IPS-NIHi7 (cell line): Measurements from ENCODE around the gene PIGQ.

Experiments used
- DNase-seq: peaks from one replicate; pipeline ENCODE4 v3.0.0; 2012; ENCODE audit warnings: mixed read lengths; ENCODE audit errors: extremely low spot score

Gene PIGQ

DNA sequence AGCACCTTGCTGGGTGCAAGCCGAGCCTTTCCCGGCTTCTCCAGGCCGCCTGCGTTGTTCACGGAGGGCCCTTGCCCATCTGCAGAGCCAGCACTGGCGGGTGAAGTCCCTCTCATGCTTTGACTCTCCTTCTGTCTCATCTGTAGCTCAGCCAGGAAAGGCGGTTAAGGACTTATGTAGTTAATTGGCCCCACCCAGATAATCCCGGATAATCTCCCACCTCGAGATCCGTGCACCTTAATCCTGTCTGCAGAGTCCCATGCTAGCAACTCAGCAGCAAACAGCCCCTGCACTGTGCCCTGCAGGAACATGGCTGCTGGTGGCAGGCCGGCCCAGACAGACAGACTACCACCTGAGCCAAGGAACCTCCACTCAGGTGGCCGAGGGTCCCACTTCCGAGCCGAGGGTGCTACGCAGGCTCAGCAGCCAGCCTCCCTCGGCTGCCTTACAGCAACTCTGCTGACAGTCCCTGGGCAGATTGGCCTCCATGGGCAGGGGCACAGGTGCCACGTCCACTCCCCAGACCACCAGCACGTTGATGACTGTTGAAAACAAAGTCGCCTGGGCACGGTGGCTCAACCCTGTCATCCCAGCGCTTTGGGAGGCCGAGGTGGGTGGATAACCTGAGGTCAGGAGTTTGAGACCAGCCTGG, 37.0 kb downstream of the PIGQ start:
- DNase-seq: no peak

DNA sequence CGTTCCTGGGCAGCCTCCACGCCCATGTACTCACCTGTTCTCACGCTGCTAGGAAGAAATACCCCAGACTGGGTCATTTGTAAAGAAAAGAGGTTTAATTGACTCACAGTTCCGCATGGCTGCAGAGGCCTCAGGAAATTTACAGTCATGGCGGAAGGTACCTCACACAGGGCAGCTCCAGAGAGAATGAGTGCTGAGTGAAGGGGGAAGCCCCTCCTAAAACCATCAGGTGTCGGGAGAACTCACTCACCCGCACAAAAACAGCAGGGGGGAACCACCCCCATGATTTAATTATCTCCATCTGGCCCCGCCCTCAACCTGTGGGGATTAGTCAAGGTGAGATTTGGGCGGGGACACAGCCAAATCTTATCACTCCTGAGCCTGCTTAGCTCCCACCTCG, 38.3 kb downstream of the PIGQ start:
- no peak for DNase-seq

- DNase-seq: no peak
These were observed 39.5 kb downstream of the PIGQ start for GRCh38 chr16:609316-609715.

- no peak for DNase-seq
These were observed 40.2 kb downstream of the PIGQ start for GRCh38 chr16:609984-610383.

- DNase-seq: peak; percentile 92
These were observed 41.0 kb downstream of the PIGQ start for GRCh38 chr16:610513-611381.

- no peak for DNase-seq
These were observed 45.4 kb downstream of the PIGQ start for GRCh38 chr16:615122-615521.

DNA sequence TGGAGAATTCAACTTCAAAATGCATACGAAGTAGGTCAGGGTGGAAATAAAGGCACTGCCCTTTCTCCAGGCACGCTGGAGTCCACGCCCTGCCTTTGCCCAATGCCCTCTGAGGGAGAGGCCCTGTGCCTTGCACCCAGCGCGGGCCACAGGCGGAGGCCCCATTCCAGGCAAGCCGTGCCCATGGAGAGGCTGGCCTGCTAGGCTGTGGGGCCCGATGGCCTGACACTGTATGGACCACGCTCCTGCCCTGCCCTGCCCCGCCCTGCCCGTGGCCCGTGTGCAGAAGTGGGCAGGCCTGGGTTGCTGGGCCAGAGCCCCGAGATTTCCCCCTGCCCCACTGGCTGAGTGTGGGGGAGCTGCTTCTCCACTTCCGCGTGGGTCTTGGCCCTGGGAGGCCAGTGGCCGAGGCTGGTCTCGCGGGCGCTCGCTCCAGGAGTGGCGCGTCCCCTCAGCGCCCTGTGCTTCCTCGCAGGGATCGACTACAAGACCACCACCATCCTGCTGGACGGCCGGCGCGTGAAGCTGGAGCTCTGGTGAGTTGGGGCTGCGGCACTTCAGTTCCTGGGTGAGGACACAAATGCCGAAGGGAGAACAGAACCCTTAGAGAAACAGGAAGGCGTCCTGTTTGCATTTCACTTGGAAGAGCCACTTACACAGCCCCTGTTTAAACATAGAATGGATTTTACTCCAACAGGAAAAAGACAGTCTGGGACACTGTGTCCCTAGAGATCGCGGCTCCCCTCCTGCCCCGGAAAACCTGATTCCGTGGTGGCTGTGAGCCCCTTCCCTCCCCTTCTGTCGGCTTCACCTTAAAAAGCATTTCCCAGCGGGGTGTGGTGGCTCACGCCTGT, 47.2 kb downstream of the PIGQ start:
- no peak for DNase-seq

DNA sequence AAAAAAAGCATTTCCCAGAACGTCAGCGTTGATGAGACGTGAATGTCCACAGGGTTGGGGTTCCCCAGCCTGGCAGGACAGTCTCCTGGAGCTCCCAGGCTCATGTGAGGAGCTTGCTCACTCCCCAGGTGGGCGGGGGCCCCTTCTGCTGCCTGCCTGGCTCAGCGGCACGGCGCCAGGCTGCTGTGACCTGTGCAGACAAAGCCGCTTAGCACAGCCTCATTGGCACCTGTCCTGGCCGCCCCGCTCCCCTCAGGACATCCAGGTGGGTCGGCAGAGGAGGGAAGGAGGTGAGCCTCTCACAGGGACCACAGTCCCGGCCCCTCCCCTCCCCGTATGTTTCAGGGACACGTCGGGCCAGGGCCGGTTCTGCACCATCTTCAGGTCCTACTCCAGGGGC, 48.1 kb downstream of the PIGQ start:
- no peak for DNase-seq

GRCh38 chr16:619476-620100, 49.8 kb downstream of the PIGQ start:
- DNase-seq: no peak

DNA sequence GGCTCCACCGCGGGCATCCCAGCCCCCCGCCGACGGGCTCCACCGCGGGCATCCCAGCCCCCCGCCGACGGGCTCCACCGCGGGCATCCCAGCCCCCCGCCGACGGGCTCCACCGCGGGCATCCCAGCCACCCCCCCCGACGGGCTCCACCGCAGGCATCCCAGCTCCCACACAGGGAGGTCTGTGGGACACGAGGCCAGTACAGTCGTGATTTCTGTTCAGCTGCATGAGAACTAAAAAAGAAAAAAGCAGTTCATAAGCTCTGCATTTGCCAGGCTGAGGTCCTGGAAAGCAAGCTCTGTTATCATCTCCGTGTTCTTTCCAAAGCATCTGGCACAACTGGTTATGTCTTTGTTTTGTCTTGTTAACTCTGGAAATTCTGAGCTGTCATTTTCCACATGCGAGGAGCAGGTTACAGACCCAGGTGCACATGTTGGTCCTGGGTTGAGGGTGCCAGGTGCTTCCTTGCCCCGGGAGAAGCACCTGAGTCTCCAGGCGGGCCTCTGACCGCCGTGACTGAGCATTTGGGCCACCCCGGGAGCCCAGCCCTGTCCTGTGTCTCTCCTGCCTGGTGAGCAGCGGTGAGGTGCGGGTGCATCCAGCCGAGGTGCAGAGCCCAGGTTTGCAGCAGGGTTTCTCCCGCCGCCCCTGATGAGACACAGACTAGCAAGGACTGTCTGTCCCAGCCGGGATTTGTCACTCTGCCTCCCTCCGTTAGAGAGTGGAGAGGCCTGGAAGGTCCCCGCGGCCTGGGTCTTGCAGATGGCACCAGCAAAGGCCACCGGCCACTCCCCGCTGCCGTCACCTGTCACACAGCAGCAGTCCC, 51.1 kb downstream of the PIGQ start:
- DNase-seq: no peak

DNA sequence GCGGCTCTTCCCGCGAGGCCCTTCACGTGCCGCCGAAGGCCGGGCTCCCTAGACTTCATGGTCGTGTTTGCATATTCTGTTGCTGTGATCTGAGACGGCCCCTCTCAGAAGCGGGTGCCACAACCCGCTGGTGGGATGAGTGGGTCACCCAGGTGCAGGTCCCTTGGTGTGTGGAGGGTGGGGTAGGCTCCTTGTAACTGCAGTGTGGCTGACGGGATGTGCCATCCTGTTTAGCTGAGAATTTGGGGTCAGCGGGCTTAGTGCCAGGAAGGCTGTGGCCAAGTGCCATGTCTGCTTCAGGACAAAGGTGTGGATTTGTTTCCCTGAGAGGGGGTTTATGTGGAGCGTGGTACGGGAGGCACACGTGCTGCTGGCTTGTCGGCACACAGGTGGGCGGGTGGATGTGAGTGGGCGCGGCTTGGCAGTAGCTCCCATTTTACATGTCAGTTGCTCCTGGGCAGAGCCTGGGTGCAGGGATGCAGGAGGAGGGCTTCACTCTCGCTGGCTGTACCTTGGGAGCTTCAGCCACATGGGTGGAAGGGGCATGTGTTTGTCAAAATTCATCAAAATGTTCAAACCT, 51.8 kb downstream of the PIGQ start:
- DNase-seq: no peak

GRCh38 chr16:622920-623280, 53.1 kb downstream of the PIGQ start:
- DNase-seq: no peak

DNA sequence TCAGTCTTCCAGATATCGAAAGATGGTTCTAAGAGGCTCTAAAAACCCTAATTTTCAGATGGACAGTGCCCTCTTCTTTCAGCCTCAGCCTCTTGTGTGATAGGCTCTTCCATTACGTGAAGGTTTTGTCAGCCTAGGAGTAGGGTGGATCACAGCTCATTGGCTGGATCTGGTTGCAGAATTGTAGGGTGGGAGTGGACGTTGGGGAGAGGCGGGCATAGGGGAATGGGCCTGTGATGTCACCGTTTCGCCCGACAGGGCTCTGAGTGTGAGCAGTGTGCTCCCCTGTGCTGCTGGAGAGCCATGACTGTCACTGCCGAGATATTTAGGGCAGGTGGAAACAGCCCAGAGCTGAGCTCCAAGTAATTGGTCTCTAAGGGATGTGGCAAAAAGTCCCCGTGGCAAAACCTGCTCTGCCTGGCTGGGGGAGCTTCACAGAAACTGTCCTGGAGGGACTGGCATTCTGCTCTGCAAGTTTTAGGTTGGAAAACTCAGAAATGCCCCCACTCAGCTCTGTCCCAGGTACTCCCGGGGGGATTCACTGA, 54.8 kb downstream of the PIGQ start:
- no peak for DNase-seq

GRCh38 chr16:625117-625976, 55.6 kb downstream of the PIGQ start:
- no peak for DNase-seq

DNA sequence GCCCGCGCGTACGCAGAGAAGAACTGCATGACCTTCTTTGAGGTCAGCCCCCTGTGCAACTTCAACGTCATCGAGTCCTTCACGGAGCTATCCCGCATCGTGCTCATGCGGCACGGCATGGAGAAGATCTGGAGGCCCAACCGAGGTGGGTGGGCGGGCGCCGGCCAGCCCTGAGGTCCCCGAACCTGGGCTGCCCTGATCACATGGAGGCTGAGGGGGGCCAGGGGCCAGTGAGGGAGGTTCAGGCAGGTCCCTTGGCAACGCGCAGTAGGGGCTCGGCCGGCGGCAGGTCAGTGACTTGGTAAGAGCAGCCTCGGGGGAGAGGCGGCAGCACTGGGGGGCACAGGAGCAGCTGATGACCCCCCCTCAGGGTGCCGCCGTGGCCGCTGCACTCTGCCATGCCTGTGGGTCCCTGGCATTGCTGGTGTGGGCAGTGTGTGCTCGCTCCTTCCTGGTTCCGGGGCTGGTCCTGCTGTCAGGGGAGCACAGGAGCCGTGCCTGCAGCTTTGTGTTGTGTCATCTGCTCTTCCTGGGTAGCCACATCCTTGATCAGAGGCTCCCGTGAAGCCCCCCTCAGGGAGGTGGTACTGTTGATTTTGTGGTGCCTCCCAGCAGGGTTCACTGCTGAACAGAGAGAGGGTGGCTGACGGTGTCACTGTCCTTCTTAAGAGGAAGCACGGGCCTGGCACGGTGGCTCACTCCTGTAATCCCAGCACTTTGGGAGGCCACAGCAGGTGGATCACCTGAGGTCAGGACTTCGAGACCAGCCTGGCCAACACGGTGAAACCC, 56.4 kb downstream of the PIGQ start:
- no peak for DNase-seq

DNA sequence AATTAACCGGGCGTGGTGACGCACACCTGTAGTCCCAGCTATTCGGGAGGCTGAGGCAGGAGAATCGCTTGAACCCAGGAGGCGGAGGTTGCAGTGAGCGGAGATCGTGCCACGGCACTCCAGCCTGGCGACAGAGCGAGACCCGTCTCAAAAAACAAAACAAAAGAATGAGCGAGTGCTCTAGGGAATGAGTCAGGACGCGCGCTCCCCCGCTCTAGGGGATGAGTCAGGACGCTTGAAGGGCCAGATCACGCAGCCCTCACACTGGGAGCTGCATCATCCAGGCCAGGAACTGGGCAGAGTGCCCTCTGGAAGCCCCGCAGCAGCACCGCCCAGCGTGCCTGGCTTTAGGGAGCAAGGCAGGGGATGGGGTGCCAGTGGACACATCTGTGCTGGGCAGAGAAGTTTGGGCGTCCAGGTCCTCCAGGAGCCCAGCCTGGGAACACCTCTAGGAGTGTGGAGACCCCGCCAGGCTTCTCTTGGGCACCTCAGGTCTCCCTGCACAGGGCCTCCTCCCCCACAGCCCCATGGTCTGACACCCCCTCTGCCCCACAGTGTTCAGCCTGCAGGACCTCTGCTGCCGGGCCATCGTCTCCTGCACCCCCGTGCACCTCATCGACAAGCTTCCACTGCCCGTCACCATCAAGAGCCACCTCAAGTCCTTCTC, 57.2 kb downstream of the PIGQ start:
- no peak for DNase-seq

DNA sequence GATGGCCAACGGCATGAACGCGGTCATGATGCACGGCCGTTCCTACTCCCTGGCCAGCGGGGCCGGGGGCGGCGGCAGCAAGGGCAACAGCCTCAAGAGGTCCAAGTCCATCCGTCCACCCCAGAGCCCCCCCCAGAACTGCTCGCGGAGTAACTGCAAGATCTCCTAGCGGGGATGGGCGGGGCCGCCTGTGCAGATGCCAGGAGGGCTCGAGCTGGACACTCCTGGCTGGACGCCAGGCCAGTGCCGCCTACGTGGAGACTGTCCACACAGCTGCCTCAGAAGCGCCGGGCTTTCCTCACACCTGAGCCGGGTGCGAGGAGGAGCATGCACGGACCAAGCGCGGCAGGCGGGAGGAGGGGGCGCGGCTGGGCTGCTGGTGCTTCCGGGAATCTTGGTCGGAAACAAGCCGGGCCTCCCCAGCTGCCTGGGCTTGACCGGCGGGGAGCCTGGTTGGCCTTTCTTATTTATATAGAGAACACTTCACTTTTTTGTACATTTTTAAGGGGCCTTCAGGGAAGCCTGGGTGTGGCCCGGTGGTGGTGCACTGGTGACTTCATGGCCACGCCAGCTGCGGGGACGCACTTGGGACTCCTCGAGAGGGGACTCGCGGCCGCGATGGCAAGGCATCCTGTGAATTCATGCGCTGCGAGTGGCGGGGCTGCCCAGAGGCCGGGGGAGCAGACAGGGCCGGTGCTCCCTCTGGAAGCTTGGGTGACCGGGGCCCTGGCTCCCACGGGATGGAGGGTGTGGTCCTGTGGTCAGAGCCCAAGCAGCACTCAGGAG, 57.9 kb downstream of the PIGQ start:
- no peak for DNase-seq
